Stomach smooth muscle (tissue), 2 donors: ENCODE measurements around the gene VTI1A.
"Not testable (repeated sequence)": the region's sequence is repeated elsewhere in the genome, so short reads cannot be mapped to it uniquely, and the experiment has no call there.

Experiments
- H3K27ac ChIP-seq: one replicate; pipeline ENCODE4 v1.7.0; 2013; ENCODE audit warnings: mild to moderate bottlenecking, low read length, inconsistent platforms
- H3K27me3 ChIP-seq, 2 donors: one replicate each; pipeline ENCODE4 v1.7.0; 2013; ENCODE audit warnings: low read length in 2 of 2; ENCODE audit not compliant: insufficient read depth in 2 of 2, control insufficient read depth in 1 of 2
- H3K36me3 ChIP-seq, 2 donors: one replicate each; pipeline ENCODE4 v1.7.0; 2013; ENCODE audit warnings: low read length in 2 of 2; ENCODE audit not compliant: control insufficient read depth in 2 of 2, insufficient read depth in 2 of 2
- H3K4me1 ChIP-seq: one replicate; pipeline ENCODE4 v1.7.0; 2013; ENCODE audit warnings: low read length; ENCODE audit not compliant: control insufficient read depth, insufficient read depth
- H3K4me3 ChIP-seq, 2 donors: one replicate each; pipeline ENCODE4 v1.7.0; 2013; ENCODE audit warnings: low read length in 2 of 2
- H3K9ac ChIP-seq, 2 donors: one replicate each; pipeline ENCODE4 v1.7.0; 2013; ENCODE audit warnings: low read length in 2 of 2, mild to moderate bottlenecking in 1 of 2
- H3K9me3 ChIP-seq, 2 donors: one replicate each; pipeline ENCODE4 v1.7.0; 2013; ENCODE audit warnings: low read length in 2 of 2; ENCODE audit not compliant: control insufficient read depth in 2 of 2
- donor health status: healthy.
- donor health status: Pancreatic carcinoma.

The VTI1A gene

GRCh38 chr10:112446855-112447619 is at the start of gene VTI1A, which contains the start of gene ZDHHC6:
VTI1A (plus strand) TSS chr10:112447215; CDS start chr10:112447374, 159 bp downstream.
ZDHHC6 (minus strand) TSS chr10:112446914; CDS start chr10:112445436, 1,478 bp downstream.
- Histone ChIP-seq H3K9ac (peak within 1 kb of the TSS; percentile 91 to 97), H3K4me1 (peaks cover 9% of the 10 kb centered on the region), H3K9me3 (no peaks in the 10 kb centered on the region)

DNA sequence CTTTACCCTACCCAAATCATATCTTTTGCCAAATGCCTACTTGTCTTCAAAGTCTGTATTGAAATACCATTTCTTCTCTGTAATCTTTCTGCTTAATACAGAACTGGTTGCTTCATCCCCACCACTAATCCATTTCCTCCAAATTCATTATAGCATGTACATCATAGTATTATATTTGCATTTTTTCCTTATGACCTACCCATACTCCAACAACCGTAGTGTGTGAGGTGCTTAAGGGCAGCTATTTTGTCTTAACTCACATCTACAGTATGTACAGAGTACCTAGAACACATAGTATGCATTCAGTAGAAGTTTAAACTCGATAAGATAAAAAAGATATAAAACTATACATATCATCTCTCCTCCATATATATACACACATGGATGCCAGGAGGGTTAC is 49.4 kb upstream of the VTI1A start:
- Histone ChIP-seq H3K4me1 (no peaks in the 10 kb centered on the region), H3K27ac (no peak overlapping the region), H3K9ac (no peak overlapping the region), H3K27me3 (no peaks in the 10 kb centered on the region), H3K36me3 (no peaks in the 10 kb centered on the region), H3K9me3 (no peaks in the 10 kb centered on the region), H3K4me3 (no peak overlapping the region)

More at GRCh38 chr10:112446855-112447619, at the start of gene VTI1A, which contains the start of gene ZDHHC6:
- Histone ChIP-seq H3K36me3 (peaks cover 8 to 19% of the 10 kb centered on the region in 2 donors), H3K4me3 (peak within 1 kb of the TSS; percentile 88 to 98), H3K27ac (peak within 1 kb of the TSS; percentile 83), H3K27me3 (no peaks in the 10 kb centered on the region)

- Histone ChIP-seq H3K9ac (no peak overlapping the region), H3K27me3 (no peaks in the 10 kb centered on the region), H3K36me3 (no peaks in the 10 kb centered on the region), H3K4me3 (no peak overlapping the region), H3K9me3 (no peaks in the 10 kb centered on the region), H3K27ac (no peak overlapping the region), H3K4me1 (no peaks in the 10 kb centered on the region)
Observed at GRCh38 chr10:112402917-112403316, 44.1 kb upstream of the VTI1A start.

- Histone ChIP-seq H3K36me3 (no peaks in the 10 kb centered on the region), H3K4me3 (no peak overlapping the region), H3K4me1 (no peaks in the 10 kb centered on the region), H3K9me3 (no peaks in the 10 kb centered on the region), H3K27me3 (no peaks in the 10 kb centered on the region), H3K9ac (no peak overlapping the region), H3K27ac (no peak overlapping the region)
Observed at GRCh38 chr10:112404617-112405016, 42.4 kb upstream of the VTI1A start.

- H3K9ac ChIP-seq, H3K9me3 ChIP-seq, H3K27ac ChIP-seq, H3K27me3 ChIP-seq, H3K4me3 ChIP-seq, H3K36me3 ChIP-seq, H3K4me1 ChIP-seq: not testable (repeated sequence)
Observed at GRCh38 chr10:112406806-112407205, 40.2 kb upstream of the VTI1A start.

DNA sequence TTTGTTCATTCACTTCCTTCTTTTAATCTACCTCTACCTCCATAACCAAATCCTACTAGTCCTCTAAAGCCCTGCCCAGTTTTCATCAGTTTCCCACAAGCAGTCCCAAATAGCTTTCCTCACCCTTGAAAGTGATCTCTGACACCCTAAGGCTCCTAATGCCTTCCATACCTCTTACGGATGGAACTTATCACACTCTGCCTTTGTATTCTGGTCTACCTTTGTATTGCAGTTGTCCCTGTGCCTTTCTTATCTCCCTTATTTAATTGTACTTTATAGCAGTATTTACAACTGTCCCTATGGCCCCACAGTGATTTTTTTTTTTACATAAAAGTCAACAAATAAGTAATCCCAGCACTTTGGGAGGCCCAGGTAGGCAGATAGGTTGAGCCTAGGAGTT is 39.3 kb upstream of the VTI1A start:
- Histone ChIP-seq H3K4me3 (no peak overlapping the region), H3K27me3 (no peaks in the 10 kb centered on the region), H3K9ac (no peak overlapping the region), H3K9me3 (no peaks in the 10 kb centered on the region), H3K4me1 (no peaks in the 10 kb centered on the region), H3K36me3 (no peaks in the 10 kb centered on the region), H3K27ac (no peak overlapping the region)

DNA sequence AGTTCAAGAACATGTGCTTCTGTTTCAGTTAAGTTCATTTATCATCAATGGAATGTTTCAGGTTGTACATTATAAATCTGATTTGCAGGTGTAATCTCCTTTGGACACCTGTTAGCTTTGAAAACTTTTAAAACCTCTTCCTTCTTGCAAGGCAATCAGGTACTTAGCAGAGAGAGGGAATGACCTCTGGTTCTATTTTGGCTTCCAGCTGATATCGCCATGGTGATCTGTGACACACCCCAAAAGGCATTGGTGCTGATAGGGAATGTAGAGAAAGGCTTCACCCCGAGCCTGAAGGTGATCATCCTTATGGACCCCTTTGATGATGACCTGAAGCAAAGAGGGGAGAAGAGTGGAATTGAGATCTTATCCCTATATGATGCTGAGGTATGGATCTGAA is 37.7 kb upstream of the VTI1A start:
- H3K36me3 ChIP-seq = no peaks in the 10 kb centered on the region
- no peaks in the 10 kb centered on the region for H3K4me1 ChIP-seq
- H3K4me3 ChIP-seq = no peak overlapping the region
- no peaks in the 10 kb centered on the region for H3K27me3 ChIP-seq
- no peaks in the 10 kb centered on the region for H3K9me3 ChIP-seq
- no peak overlapping the region for H3K9ac ChIP-seq
- no peak overlapping the region for H3K27ac ChIP-seq

GRCh38 chr10:112409755-112410154 is 37.3 kb upstream of the VTI1A start:
- no peaks in the 10 kb centered on the region for H3K27me3 ChIP-seq
- H3K9me3 ChIP-seq = no peaks in the 10 kb centered on the region
- no peaks in the 10 kb centered on the region for H3K4me1 ChIP-seq
- no peak overlapping the region for H3K9ac ChIP-seq
- no peaks in the 10 kb centered on the region for H3K36me3 ChIP-seq
- H3K27ac ChIP-seq = no peak overlapping the region
- H3K4me3 ChIP-seq = no peak overlapping the region

- no peaks in the 10 kb centered on the region for H3K27me3 ChIP-seq
- no peak overlapping the region for H3K4me3 ChIP-seq
- H3K9me3 ChIP-seq = no peaks in the 10 kb centered on the region
- no peak overlapping the region for H3K9ac ChIP-seq
- no peaks in the 10 kb centered on the region for H3K36me3 ChIP-seq
- no peak overlapping the region for H3K27ac ChIP-seq
- H3K4me1 ChIP-seq = no peaks in the 10 kb centered on the region
Observed at GRCh38 chr10:112412696-112413095, 34.3 kb upstream of the VTI1A start.

DNA sequence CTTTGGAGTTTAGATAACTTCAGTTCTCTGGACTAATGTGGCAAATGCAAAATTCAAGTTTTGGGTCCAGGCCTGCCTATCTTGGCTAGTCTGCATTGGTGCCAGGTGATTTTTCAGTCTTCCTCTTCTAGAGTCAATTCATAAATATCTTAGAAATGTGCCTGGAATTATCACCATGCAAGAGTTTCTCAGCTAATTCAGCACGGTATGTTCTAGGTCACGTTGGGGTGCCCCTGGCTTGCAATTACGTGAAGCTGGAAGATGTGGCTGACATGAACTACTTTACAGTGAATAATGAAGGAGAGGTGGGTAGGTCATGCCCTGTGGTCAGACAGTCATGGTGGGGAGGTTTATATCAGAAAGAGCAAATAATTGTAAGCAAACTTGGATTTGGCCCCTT is 25.3 kb upstream of the VTI1A start:
- no peak overlapping the region for H3K27ac ChIP-seq
- H3K9ac ChIP-seq = no peak overlapping the region
- H3K9me3 ChIP-seq = no peaks in the 10 kb centered on the region
- H3K4me3 ChIP-seq = no peak overlapping the region
- no peaks in the 10 kb centered on the region for H3K4me1 ChIP-seq
- H3K27me3 ChIP-seq = no peaks in the 10 kb centered on the region
- peaks cover 6 to 7% of the 10 kb centered on the region in 2 donors for H3K36me3 ChIP-seq

GRCh38 chr10:112424651-112425050 is 22.4 kb upstream of the VTI1A start:
- Histone ChIP-seq H3K4me1 (no peaks in the 10 kb centered on the region), H3K27ac (no peak overlapping the region), H3K4me3 (no peak overlapping the region), H3K9ac (no peak overlapping the region), H3K9me3 (no peaks in the 10 kb centered on the region), H3K27me3 (no peaks in the 10 kb centered on the region), H3K36me3 (peaks cover 7 to 11% of the 10 kb centered on the region in 2 donors)
